ENCODE results near the gene FBF1.
A peak's percentile ranks its signal among the peaks of the same experiment; 100 is the strongest.

- TF ChIP-seq POLR2AphosphoS5 (IDR thresholded peaks at IDR 0.05; ENCODE audit: low read depth, low read length) (peak; percentile 70), POLR2A (IDR thresholded peaks at IDR 0.05; ENCODE audit: low read depth, low read length) (peak; percentile 84), TAF1 (IDR thresholded peaks at IDR 0.05; ENCODE audit: borderline replicate concordance, low read depth, low read length) (peak; percentile 33; the same call in 1 of the 2 replicates)
Observed at GRCh38 chr17:75896415-75897159, 44.3 kb downstream of the FBF1 start, which contains the start of gene TRIM65.
